K562 (cell line): ENCODE measurements around the gene N4BP3. TPM values are rescaled to one million over a fixed set of nuclear protein-coding genes. Genes with fewer than 3 reads are reported as not detected.

Source experiments
- ATAC-seq: fragments of 200-7000 bp; cut with Tn5 transposase; 3 replicates; pipeline ENCODE4 v1.9.1; 2020; ENCODE audit warnings: moderate library complexity
- BruUV-seq: library from RNA; stranded (reverse); fragments of 400-500 nt; replicated peaks from 2 replicates; lab custom pipeline; 2021; lab: Mats Ljungman, UMichigan
- CTCF ChIA-PET: fragments of 300-600 bp; formaldehyde crosslinking; extraction: SDS; loops from one replicate; lab custom pipeline; 2021; ENCODE audit warnings: low intra/inter-chr PET ratio; lab: Yijun Ruan, JAX
- POLR2A ChIA-PET: fragments of 300-600, 350-650 bp; sonication (Branson Sonifier 250); formaldehyde crosslinking; extraction: SDS; loops from one replicate; lab custom pipeline; 2021; ENCODE audit warnings: antibody characterized with exemption, inconsistent platforms; lab: Yijun Ruan, JAX
- DNase-seq, 4 experiments: peaks; one replicate each; pipeline versions ENCODE4 v3.0.0 to v3.0.0-alpha.2; 2011 to 2018; ENCODE audit warnings: low spot score in 3 of 4, mixed read lengths in 3 of 4; ENCODE audit errors: extremely low read depth in 1 of 4
- FAIRE-seq: peaks from 2 replicates; lab custom pipeline; 2011; peaks lifted over from hg19 to GRCh38; lab: Jason Lieb, UNC
- H2AFZ ChIP-seq: 2 replicates; pipeline ENCODE4 v1.6.0; 2011; ENCODE audit warnings: low read depth, low read length, control low read depth, inconsistent platforms
- H3K27ac ChIP-seq: fragments of 200-600 bp; 3 replicates; pipeline ENCODE4 v1.8.0; 2011; ENCODE audit warnings: low read depth, mild to moderate bottlenecking, control low read depth, inconsistent platforms, low read length, moderate library complexity, mixed read lengths; ENCODE audit errors: extremely low read depth
- H3K27me3 ChIP-seq, 2 experiments: fragments of 300-600 bp in 1 of 2; 2 replicates in 1 of 2; 3 replicates in 1 of 2; pipeline versions ENCODE4 v1.6.0 to v1.8.0; 2011; ENCODE audit warnings: inconsistent platforms in 2 of 2, low read length in 2 of 2, mild to moderate bottlenecking in 1 of 2, mixed read lengths in 1 of 2, moderate library complexity in 1 of 2; ENCODE audit not compliant: control insufficient read depth in 2 of 2, insufficient read depth in 2 of 2
- H3K36me3 ChIP-seq: fragments of 300-600 bp; 3 replicates; pipeline ENCODE4 v1.8.0; 2011; ENCODE audit warnings: mild to moderate bottlenecking, low read length, inconsistent platforms; ENCODE audit not compliant: control insufficient read depth, insufficient read depth
- H3K4me1 ChIP-seq, 2 experiments: fragments of 200-600 bp in 1 of 2; replicated peaks in 1 of 2; 2 replicates in 1 of 2; 3 replicates in 1 of 2; pipeline versions ENCODE4 v1.5.1 to v1.8.0; 2011; ENCODE audit warnings: inconsistent platforms in 2 of 2, low read length in 2 of 2, mild to moderate bottlenecking in 1 of 2, mixed read lengths in 1 of 2, moderate library complexity in 1 of 2; ENCODE audit not compliant: control insufficient read depth in 2 of 2, insufficient read depth in 2 of 2
- H3K4me2 ChIP-seq: 2 replicates; pipeline ENCODE4 v1.6.1; 2011; ENCODE audit warnings: low read length, control low read depth, inconsistent platforms, mixed read lengths; ENCODE audit not compliant: insufficient read depth
- H3K4me3 ChIP-seq: fragments of 200-600 bp; sonication (generic), shearing (Covaris generic); 2 replicates; pipeline ENCODE4 v1.5.1; 2016; ENCODE audit warnings: control low read depth, inconsistent platforms
- H3K79me2 ChIP-seq: fragments of 200-600 bp; 3 replicates; pipeline ENCODE4 v1.8.0; 2011; ENCODE audit warnings: low read length, inconsistent platforms; ENCODE audit not compliant: control insufficient read depth, insufficient read depth
- H3K9ac ChIP-seq, 2 experiments: 2 replicates each; pipeline versions ENCODE4 v1.6.0 to v1.6.1; 2011; ENCODE audit warnings: low read depth in 2 of 2, low read length in 2 of 2, control low read depth in 1 of 2, inconsistent platforms in 1 of 2, mild to moderate bottlenecking in 1 of 2, mixed read lengths in 1 of 2; ENCODE audit not compliant: insufficient read depth in 1 of 2
- H3K9me1 ChIP-seq: one replicate; pipeline ENCODE4 v1.6.0; 2011; ENCODE audit warnings: inconsistent platforms, mild to moderate bottlenecking, low read length, moderate library complexity; ENCODE audit not compliant: control insufficient read depth, insufficient read depth
- H3K9me3 ChIP-seq: replicated peaks from 2 replicates; pipeline ENCODE4 v1.5.1; 2011; ENCODE audit warnings: low read depth, low read length, inconsistent platforms; ENCODE audit not compliant: control insufficient read depth, insufficient read depth
- H4K20me1 ChIP-seq: replicated peaks from 2 replicates; pipeline ENCODE4 v1.6.1; 2011; ENCODE audit warnings: low read length, inconsistent platforms, mixed read lengths; ENCODE audit not compliant: control insufficient read depth, insufficient read depth
- BMI1 ChIP-seq: fragments of 150-350 bp; IDR thresholded peaks from 2 replicates; pipeline ENCODE4 v1.6.1; 2014; ENCODE audit warnings: low read length
- JUNB ChIP-seq: fragments of 450-650 bp; formaldehyde crosslinking; conservative IDR thresholded peaks from 2 replicates; pipeline ENCODE4 v1.4.0; 2020; ENCODE audit warnings: mild to moderate bottlenecking
- MLX ChIP-seq, 2 experiments: fragments of 450-650 bp in 1 of 2; sonication (generic) in 1 of 2; formaldehyde crosslinking; conservative IDR thresholded peaks; 2 replicates each; pipeline versions ENCODE4 v1.4.0 to v1.8.1; 2020 to 2022; ENCODE audit warnings: mild to moderate bottlenecking in 1 of 2, missing genetic modification reagents in 1 of 2
- NR0B1 ChIP-seq: fragments of 450-650 bp; IDR thresholded peaks from one replicate; pipeline ENCODE4 v1.6.1; 2018; ENCODE audit warnings: mild to moderate bottlenecking, moderate library complexity; ENCODE audit not compliant: partially characterized antibody
- PURB ChIP-seq: sonication (generic); formaldehyde crosslinking; IDR thresholded peaks from 2 replicates; pipeline ENCODE4 v1.9.0; 2021; ENCODE audit warnings: low read depth, mild to moderate bottlenecking, missing genetic modification reagents
- PYGO2 ChIP-seq: fragments of 450-650 bp; IDR thresholded peaks from 2 replicates; pipeline ENCODE4 v1.6.1; 2016; ENCODE audit warnings: mild to moderate bottlenecking, missing genetic modification characterization, moderate library complexity, missing compliant biosample characterization
- RFX7 ChIP-seq: fragments of 250-450 bp; sonication (Bioruptor Pico); IDR thresholded peaks from 2 replicates; pipeline ENCODE4 v1.5.1; 2021; ENCODE audit warnings: mild to moderate bottlenecking
- VEZF1 ChIP-seq: fragments of 200-800 bp; sonication (Bioruptor generic); IDR thresholded peaks from 2 replicates; pipeline ENCODE4 v1.6.1; 2017; ENCODE audit warnings: missing genetic modification characterization, missing compliant biosample characterization
- ZNF12 ChIP-seq: sonication (generic); formaldehyde crosslinking; IDR thresholded peaks from 2 replicates; pipeline ENCODE4 v1.4.0; 2020; ENCODE audit warnings: mild to moderate bottlenecking, missing genetic modification reagents
- ZNF134 ChIP-seq: fragments of 250-450 bp; sonication (Bioruptor Pico); conservative IDR thresholded peaks from 2 replicates; pipeline ENCODE4 v1.4.0; 2020
- ZNF146 ChIP-seq: IDR thresholded peaks from one replicate; pipeline ENCODE4 v1.6.1; 2018; ENCODE audit warnings: missing compliant biosample characterization; ENCODE audit not compliant: unreplicated experiment
- ZNF57 ChIP-seq: fragments of 450-650 bp; formaldehyde crosslinking; IDR thresholded peaks from 2 replicates; pipeline ENCODE4 v1.4.0; 2020; ENCODE audit warnings: mild to moderate bottlenecking, moderate library complexity
- WGBS: fragments of 100-300 bp; shearing (Covaris generic); methylation state at CpG from one replicate; pipeline ENCODE4 v1.1.6; 2016; ENCODE audit warnings: low coverage, mixed read lengths; ENCODE audit not compliant: insufficient coverage; ENCODE audit errors: missing lambda C conversion rate; 5-methylcytosine and 5-hydroxymethylcytosine counted together
- in situ Hi-C: fragments of 300-500 bp; cut with MboI; formaldehyde crosslinking; loops from 4 replicates; pipeline ENCODE4 v1.15.0; 2018; ENCODE audit warnings: inconsistent platforms, mixed read lengths
- intact Hi-C: fragments of 100-400 bp; cut with micrococcal nuclease; formaldehyde crosslinking; loops from 2 replicates; pipeline ENCODE4 v1.14.2; 2022
- polyA plus RNA-seq, 8 experiments: library from polyadenylated mRNA; depleted of rRNA in 4 of 8; stranded (reverse) in 5 of 8; unstranded in 3 of 8; fragments of >200 nt; fragmentation: Nextera tagmentation in 2 of 8; fragmentation: Illumina TruSeq in 1 of 8; extraction: Ambion mirVana in 2 of 8; extraction: Trizol in 1 of 8; gene quantifications; 2 replicates each; pipeline versions ENCODE4 v1.2.1 to v1.2.3, GENCODE V29; 2011 to 2014; ENCODE audit warnings: inconsistent platforms in 1 of 8, missing spikeins in 1 of 8
- total RNA-seq, 7 experiments: library from RNA; depleted of rRNA in 6 of 7; stranded (reverse); fragments of >200 nt in 6 of 7; fragmentation: Illumina TruSeq in 2 of 7; extraction: Trizol in 2 of 7; gene quantifications; 2 replicates each; pipeline versions ENCODE4 v1.2.1 to v1.2.3, GENCODE V29; 2011 to 2021; ENCODE audit warnings: low replicate concordance in 1 of 7

Gene N4BP3
- total and polyA plus RNA-seq, 9 of the 15 experiments (the other 6 are each of a cell fraction or from before 2014, with no cell fraction given), result 0.06 to 7.0 (median 2.4) TPM

- Histone ChIP-seq H4K20me1 (no peaks in the 10 kb centered on the region), H3K79me2 (no peaks in the 10 kb centered on the region), H3K36me3 (no peaks in the 10 kb centered on the region), H3K9ac (peak overlapping the region in 1 of 2 experiments; percentile 58; a peak in 1 of 4 replicates), H3K4me1 (peaks cover 0 to 8% of the 10 kb centered on the region in 2 experiments; a peak in 1 of 5 replicates), H3K9me1 (no peaks in the 10 kb centered on the region), H3K9me3 (no peaks in the 10 kb centered on the region), H3K4me3 (no peak overlapping the region)
- WGBS, result 16% methylated on average over 9 of the region's 13 CpGs
- ATAC-seq (no peak), DNase-seq (no peak)
- intact Hi-C loops, result no loop called here
- no TSS peak for BruUV-seq
- TF ChIP-seq ZNF57 (CRISPR knock-in tag) (no peak), RFX7 (CRISPR knock-in tag) (no peak), MLX (CRISPR knock-in tag; conservative IDR thresholded peaks at IDR 0.05) (no peak), ZNF12 (CRISPR knock-in tag) (no peak), NR0B1 (no peak), VEZF1 (CRISPR knock-in tag) (no peak), ZNF134 (CRISPR knock-in tag) (no peak), BMI1 (no peak), ZNF146 (CRISPR knock-in tag) (no peak), PYGO2 (no peak), PURB (CRISPR knock-in tag) (no peak), JUNB (no peak)
- TF ChIP-seq, all 486 proteins: peak for 0
- in situ Hi-C loops, result no loop called here
- Histone ChIP-seq H3K4me2 (no peak overlapping the region), H3K27ac (no peak overlapping the region), H2AFZ (no peak overlapping the region), H3K27me3 (no peaks in the 10 kb centered on the region)
- ChIA-PET POLR2A (interaction anchor here (0.6 to 1.1 kb wide), 4 partner anchors 12 to 55 kb away, joined by 3 read pairs; no protein-coding TSS in a partner anchor), CTCF (no interaction called here)
- FAIRE-seq, result no peak
These were observed 6.6 kb upstream of the N4BP3 start for GRCh38 chr5:178106556-178107239.
